ENCODE results near the gene FUBP1. TPM values are rescaled to one million over a fixed set of nuclear protein-coding genes. Genes with fewer than 3 reads are reported as not detected.

FUBP1 gene
- total and polyA plus RNA-seq, 2 donors (not counting 1 experiment from before 2014, with no cell fraction given) = 95.8 to 249 TPM

DNA sequence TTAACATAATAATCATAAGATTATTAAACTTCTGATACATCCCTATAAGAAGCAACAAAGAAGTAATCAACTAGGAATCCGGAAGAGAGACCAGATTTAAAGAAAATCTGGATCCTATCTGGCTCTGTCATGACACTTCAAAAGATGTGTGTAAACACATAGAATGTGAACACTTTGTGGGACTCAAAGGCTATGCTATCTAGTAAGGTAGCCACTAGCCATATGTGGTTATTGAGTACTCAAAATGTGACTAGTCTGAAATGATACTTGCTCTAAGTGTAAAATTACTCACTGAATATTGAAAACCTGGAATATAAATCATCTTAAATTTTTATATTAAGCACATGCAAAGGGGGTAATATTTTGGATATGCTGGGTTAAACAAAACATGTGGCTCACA lies 8.7 kb downstream of the FUBP1 start:
- peaks cover 10 to 16% of the 10 kb centered on the region in 2 donors for H3K4me1 ChIP-seq (ENCODE audit: control insufficient read depth in 2 of 2, insufficient read depth in 2 of 2, low read length in 2 of 2)
- POLR2A ChIA-PET = no interaction called here
- H3K4me3 ChIP-seq (ENCODE audit: control extremely low read depth in 1 of 5, extremely low read depth in 1 of 5, insufficient read depth in 1 of 5, low read depth in 2 of 5, low read length in 4 of 5) = no peak overlapping the region
- H3K4me1 Mint-ChIP-seq = peaks cover 42% of the 10 kb centered on the region
- TF ChIP-seq, protein P1, sequence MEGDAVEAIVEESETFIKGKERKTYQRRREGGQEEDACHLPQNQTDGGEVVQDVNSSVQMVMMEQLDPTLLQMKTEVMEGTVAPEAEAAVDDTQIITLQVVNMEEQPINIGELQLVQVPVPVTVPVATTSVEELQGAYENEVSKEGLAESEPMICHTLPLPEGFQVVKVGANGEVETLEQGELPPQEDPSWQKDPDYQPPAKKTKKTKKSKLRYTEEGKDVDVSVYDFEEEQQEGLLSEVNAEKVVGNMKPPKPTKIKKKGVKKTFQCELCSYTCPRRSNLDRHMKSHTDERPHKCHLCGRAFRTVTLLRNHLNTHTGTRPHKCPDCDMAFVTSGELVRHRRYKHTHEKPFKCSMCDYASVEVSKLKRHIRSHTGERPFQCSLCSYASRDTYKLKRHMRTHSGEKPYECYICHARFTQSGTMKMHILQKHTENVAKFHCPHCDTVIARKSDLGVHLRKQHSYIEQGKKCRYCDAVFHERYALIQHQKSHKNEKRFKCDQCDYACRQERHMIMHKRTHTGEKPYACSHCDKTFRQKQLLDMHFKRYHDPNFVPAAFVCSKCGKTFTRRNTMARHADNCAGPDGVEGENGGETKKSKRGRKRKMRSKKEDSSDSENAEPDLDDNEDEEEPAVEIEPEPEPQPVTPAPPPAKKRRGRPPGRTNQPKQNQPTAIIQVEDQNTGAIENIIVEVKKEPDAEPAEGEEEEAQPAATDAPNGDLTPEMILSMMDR (IDR thresholded peaks at IDR 0.05) = no peak
- no peak for TF ChIP-seq EZH2 (IDR thresholded peaks at IDR 0.05; ENCODE audit: borderline replicate concordance, insufficient read depth, low read depth, low read length, poor library complexity, severe bottlenecking)
- no peak for DNase-seq
- H3K9ac ChIP-seq (ENCODE audit: low read length) = no peak overlapping the region
- no peaks in the 10 kb centered on the region for H3K9me3 ChIP-seq (ENCODE audit: control extremely low read depth in 1 of 3, control insufficient read depth in 2 of 3, insufficient read depth in 1 of 3, low read length in 2 of 3)
- H3K27ac Mint-ChIP-seq = no peak overlapping the region
- no peaks in the 10 kb centered on the region for H3K9me3 Mint-ChIP-seq (ENCODE audit: insufficient read depth)
- H3K27me3 ChIP-seq (replicated peaks in 1 of 4; ENCODE audit: control extremely low read depth in 1 of 4, control insufficient read depth in 3 of 4, insufficient read depth in 4 of 4, low read length in 3 of 4) = no peaks in the 10 kb centered on the region
- ATAC-seq (ENCODE audit: low read depth) = no peak
- no peak overlapping the region for H2AFZ ChIP-seq (ENCODE audit: insufficient read depth, low read depth, low read length, poor library complexity, severe bottlenecking)
- no peak overlapping the region for H3K27ac ChIP-seq (ENCODE audit: low read length in 2 of 2)
- no peaks in the 10 kb centered on the region for H3K27me3 Mint-ChIP-seq
- WGBS (ENCODE audit: insufficient coverage) = no CpG with 5 or more reads among the region's 1 CpG
- peaks cover 80% of the 10 kb centered on the region for H4K20me1 ChIP-seq (ENCODE audit: control insufficient read depth, insufficient read depth, low read length, poor library complexity, severe bottlenecking)
- peaks cover 99% of the 10 kb centered on the region for H3K79me2 ChIP-seq (ENCODE audit: control insufficient read depth, insufficient read depth, low read length)
- CTCF ChIA-PET = no interaction called here
- intact Hi-C loops (cut with micrococcal nuclease) = no loop called here
- H3K4me3 Mint-ChIP-seq = no peak overlapping the region
- H3K36me3 ChIP-seq (replicated peaks in 1 of 2; ENCODE audit: control extremely low read depth in 1 of 2, control insufficient read depth in 1 of 2, extremely low read depth in 1 of 2, insufficient read depth in 2 of 2, low read length in 1 of 2) = peaks cover 3 to 67% of the 10 kb centered on the region in 2 experiments
- H3K4me2 ChIP-seq (replicated peaks; ENCODE audit: low read depth, low read length, poor library complexity, severe bottlenecking) = no peak overlapping the region

DNA sequence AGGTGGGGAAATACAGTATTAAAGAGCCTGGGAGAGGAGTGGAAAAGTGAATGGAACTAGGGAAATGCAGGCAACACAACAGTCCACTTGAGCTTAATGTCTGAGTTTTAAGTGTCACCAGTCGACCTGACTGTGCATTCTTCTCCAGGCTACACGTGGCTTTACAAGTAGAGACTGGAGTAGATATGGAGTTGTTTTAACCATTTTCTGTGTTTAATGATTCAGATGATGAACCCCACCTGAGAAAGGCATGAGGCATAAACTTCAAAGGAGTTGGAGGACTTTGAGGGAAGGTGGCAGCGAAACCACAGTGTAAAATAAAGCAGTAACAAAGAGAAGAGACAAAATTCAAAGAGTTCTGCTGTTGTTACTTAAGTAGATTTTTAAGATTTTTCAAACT lies 12.6 kb downstream of the FUBP1 start:
- no peak overlapping the region for H2AFZ ChIP-seq (ENCODE audit: insufficient read depth, low read depth, low read length, poor library complexity, severe bottlenecking)
- peaks cover 0 to 4% of the 10 kb centered on the region in 2 donors for H3K4me1 ChIP-seq (ENCODE audit: control insufficient read depth in 2 of 2, insufficient read depth in 2 of 2, low read length in 2 of 2)
- Mint-ChIP-seq H3K4me3 (no peak overlapping the region), H3K27ac (no peak overlapping the region), H3K9me3 (ENCODE audit: insufficient read depth) (no peaks in the 10 kb centered on the region), H3K27me3 (no peaks in the 10 kb centered on the region), H3K4me1 (peaks cover 21% of the 10 kb centered on the region)
- H3K9ac ChIP-seq (ENCODE audit: low read length) = no peak overlapping the region
- H3K27ac ChIP-seq (ENCODE audit: low read length in 2 of 2) = no peak overlapping the region
- DNase-seq (no peak), ATAC-seq (ENCODE audit: low read depth) (no peak)
- H3K27me3 ChIP-seq (replicated peaks in 1 of 4; ENCODE audit: control extremely low read depth in 1 of 4, control insufficient read depth in 3 of 4, insufficient read depth in 4 of 4, low read length in 3 of 4) = no peaks in the 10 kb centered on the region
- H3K36me3 ChIP-seq (replicated peaks in 1 of 2; ENCODE audit: control extremely low read depth in 1 of 2, control insufficient read depth in 1 of 2, extremely low read depth in 1 of 2, insufficient read depth in 2 of 2, low read length in 1 of 2) = peaks cover 25 to 90% of the 10 kb centered on the region in 2 experiments
- H4K20me1 ChIP-seq (ENCODE audit: control insufficient read depth, insufficient read depth, low read length, poor library complexity, severe bottlenecking) = peaks cover 72% of the 10 kb centered on the region
- CTCF ChIA-PET = interaction anchor here (1.1 kb wide), 1 partner anchor 11 kb away, joined by 3 read pairs; no protein-coding TSS in a partner anchor
- POLR2A ChIA-PET = no interaction called here
- 90% methylated on average over 3 of the region's 3 CpGs for WGBS (ENCODE audit: insufficient coverage)
- no peak overlapping the region for H3K4me3 ChIP-seq (ENCODE audit: control extremely low read depth in 1 of 5, extremely low read depth in 1 of 5, insufficient read depth in 1 of 5, low read depth in 2 of 5, low read length in 4 of 5)
- peaks cover 78% of the 10 kb centered on the region for H3K79me2 ChIP-seq (ENCODE audit: control insufficient read depth, insufficient read depth, low read length)
- no peaks in the 10 kb centered on the region for H3K9me3 ChIP-seq (ENCODE audit: control extremely low read depth in 1 of 3, control insufficient read depth in 2 of 3, insufficient read depth in 1 of 3, low read length in 2 of 3)
- TF ChIP-seq, protein P1 (IDR thresholded peaks at IDR 0.05) = no peak
- TF ChIP-seq EZH2 (IDR thresholded peaks at IDR 0.05; ENCODE audit: borderline replicate concordance, insufficient read depth, low read depth, low read length, poor library complexity, severe bottlenecking) = no peak
- intact Hi-C loops (cut with micrococcal nuclease) = no loop called here
- no peak overlapping the region for H3K4me2 ChIP-seq (replicated peaks; ENCODE audit: low read depth, low read length, poor library complexity, severe bottlenecking)
